Measurements from ENCODE around the gene WFDC6.

The WFDC6 gene

DNA sequence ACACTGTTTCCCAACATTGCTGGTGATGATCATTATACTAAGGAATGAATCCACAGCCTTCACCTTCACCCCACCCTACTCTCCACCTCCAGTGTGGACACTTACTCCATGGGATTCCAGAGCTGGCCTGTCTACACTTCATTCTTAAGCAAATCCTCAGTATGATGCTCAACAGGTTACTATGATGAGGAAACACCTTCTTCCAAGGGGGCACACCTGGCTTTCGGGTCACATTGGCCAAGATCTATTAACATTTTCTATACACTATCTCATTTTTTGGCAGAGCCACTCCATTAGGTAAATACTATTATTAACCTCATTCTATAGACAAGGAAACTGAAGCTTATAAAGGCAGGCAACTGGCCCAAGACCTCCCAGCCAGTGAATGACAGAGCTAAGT lies 15.9 kb upstream of the WFDC6 start:
- H3K9me3 ChIP-seq (ENCODE audit: insufficient read depth, low read depth, low read length) = no peaks in the 10 kb centered on the region
- H3K36me3 ChIP-seq (ENCODE audit: insufficient read depth, low read depth, low read length) = no peaks in the 10 kb centered on the region
- no peaks in the 10 kb centered on the region for H3K4me1 ChIP-seq (ENCODE audit: insufficient read depth, low read length)
- no peaks in the 10 kb centered on the region for H3K27me3 ChIP-seq (ENCODE audit: insufficient read depth, low read length)
- H3K4me3 ChIP-seq (ENCODE audit: low read length) = no peak overlapping the region
- no peak overlapping the region for H3K9ac ChIP-seq (ENCODE audit: low read depth, low read length)
- H3K27ac ChIP-seq (ENCODE audit: low read length) = no peak overlapping the region

DNA sequence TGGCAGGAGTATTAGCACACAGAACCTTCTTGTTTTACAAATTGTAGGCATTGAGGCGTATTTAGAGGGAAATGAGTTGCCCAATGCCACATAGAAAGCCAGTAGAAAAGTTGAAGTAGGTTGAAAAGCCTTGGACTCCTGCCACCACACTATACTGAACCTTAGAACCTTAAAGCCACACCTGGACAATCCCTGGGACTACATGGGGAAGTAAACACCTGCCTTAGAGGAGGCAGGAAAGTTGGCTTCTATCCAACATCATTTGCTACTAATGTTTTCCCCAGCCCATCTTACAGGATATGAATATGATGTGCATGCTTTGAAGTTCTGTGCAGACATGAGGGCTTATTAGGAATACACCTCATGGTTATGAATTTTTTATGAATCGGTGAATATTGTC lies 13.2 kb upstream of the WFDC6 start:
- Histone ChIP-seq H3K9ac (ENCODE audit: low read depth, low read length) (no peak overlapping the region), H3K27me3 (ENCODE audit: insufficient read depth, low read length) (no peaks in the 10 kb centered on the region), H3K36me3 (ENCODE audit: insufficient read depth, low read depth, low read length) (no peaks in the 10 kb centered on the region), H3K4me3 (ENCODE audit: low read length) (no peak overlapping the region), H3K4me1 (ENCODE audit: insufficient read depth, low read length) (no peaks in the 10 kb centered on the region), H3K9me3 (ENCODE audit: insufficient read depth, low read depth, low read length) (no peaks in the 10 kb centered on the region), H3K27ac (ENCODE audit: low read length) (no peak overlapping the region)

DNA sequence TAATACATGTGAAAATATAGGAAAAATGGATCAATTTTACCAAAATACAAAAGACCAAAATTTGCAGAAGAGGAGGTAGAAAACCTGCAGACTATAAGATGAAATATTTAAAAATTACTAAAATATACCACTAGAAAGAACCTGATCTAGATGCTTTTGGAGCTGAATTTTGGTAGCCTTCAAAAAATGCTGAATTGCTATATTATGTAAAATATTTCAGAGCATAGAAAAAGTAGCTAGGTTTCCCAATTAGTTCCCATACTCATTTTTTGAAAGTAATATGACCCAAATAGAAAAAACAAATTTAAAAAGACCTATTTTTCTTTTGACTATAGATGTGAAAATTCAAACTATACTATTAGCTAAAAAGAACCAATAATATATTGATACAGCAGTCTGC lies 11.5 kb upstream of the WFDC6 start:
- Histone ChIP-seq H3K27me3 (ENCODE audit: insufficient read depth, low read length) (no peaks in the 10 kb centered on the region), H3K4me3 (ENCODE audit: low read length) (no peak overlapping the region), H3K9me3 (ENCODE audit: insufficient read depth, low read depth, low read length) (no peaks in the 10 kb centered on the region)

DNA sequence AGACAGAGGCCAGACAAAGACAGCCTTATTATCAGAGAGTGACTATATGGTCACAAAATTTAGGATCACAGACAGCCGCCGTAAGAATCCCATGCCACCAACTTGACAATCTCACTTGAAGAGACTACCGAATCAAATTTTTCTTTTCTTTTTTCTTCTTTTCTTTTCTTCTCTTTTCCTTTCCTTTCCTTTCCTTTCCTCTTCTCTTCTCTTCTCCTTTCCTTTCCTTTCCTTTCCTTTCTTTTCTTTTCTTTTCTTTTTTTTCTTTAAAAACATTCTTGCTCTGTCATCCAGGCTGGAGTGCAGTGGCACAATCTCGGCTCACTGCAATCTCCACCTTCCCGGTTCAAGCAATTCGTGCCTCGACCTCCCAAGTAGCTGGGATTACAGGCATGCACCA lies 9.1 kb upstream of the WFDC6 start:
- Histone ChIP-seq H3K36me3 (ENCODE audit: insufficient read depth, low read depth, low read length) (no peaks in the 10 kb centered on the region), H3K27ac (ENCODE audit: low read length) (no peak overlapping the region), H3K9ac (ENCODE audit: low read depth, low read length) (no peak overlapping the region), H3K4me3 (ENCODE audit: low read length) (no peak overlapping the region), H3K9me3 (ENCODE audit: insufficient read depth, low read depth, low read length) (no peaks in the 10 kb centered on the region), H3K27me3 (ENCODE audit: insufficient read depth, low read length) (no peaks in the 10 kb centered on the region), H3K4me1 (ENCODE audit: insufficient read depth, low read length) (no peaks in the 10 kb centered on the region)

More for the DNA sequence above, 11.5 kb upstream of the WFDC6 start:
- no peaks in the 10 kb centered on the region for H3K36me3 ChIP-seq (ENCODE audit: insufficient read depth, low read depth, low read length)
- H3K4me1 ChIP-seq (ENCODE audit: insufficient read depth, low read length) = no peaks in the 10 kb centered on the region
- no peak overlapping the region for H3K27ac ChIP-seq (ENCODE audit: low read length)
- H3K9ac ChIP-seq (ENCODE audit: low read depth, low read length) = no peak overlapping the region

DNA sequence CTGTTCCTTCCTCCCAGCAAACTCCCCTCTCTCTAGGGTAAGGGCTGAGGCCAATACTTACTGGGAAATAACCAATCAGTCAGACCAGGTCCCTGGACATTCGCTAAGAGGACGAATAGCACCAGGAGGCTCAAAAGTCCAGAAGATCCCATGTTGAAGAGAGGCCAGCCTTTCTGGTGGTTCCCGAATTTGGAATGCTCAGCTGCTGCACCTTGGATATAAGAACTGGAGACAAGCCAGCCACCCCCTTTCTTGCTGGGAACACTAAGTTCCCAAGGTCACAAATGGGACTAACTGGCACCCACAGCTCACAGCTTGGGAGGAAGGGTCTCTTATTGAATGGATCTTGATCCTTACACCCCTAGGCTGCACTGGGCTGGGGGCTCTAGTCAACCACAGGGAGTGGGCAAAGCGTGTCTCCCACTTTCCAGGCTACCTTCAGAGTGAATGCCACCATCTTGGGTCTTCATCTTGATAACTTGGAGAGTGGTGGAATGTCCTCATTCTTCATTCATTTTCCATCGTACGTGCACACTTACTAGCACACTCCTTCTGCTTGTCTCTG lies 8.0 kb upstream of the WFDC6 start, which contains the start of gene EPPIN:
EPPIN (minus strand) TSS at position 196 of the 565 bp plus-strand sequence; CDS start at position 152, 44 bp downstream.
- no peak within 1 kb of the TSS for H3K4me3 ChIP-seq (ENCODE audit: low read length)
- H3K27ac ChIP-seq (ENCODE audit: low read length) = no peak within 1 kb of the TSS
- no peaks in the 10 kb centered on the region for H3K9me3 ChIP-seq (ENCODE audit: insufficient read depth, low read depth, low read length)
- H3K36me3 ChIP-seq (ENCODE audit: insufficient read depth, low read depth, low read length) = no peaks in the 10 kb centered on the region
- H3K4me1 ChIP-seq (ENCODE audit: insufficient read depth, low read length) = no peaks in the 10 kb centered on the region
- H3K9ac ChIP-seq (ENCODE audit: low read depth, low read length) = no peak within 1 kb of the TSS
- no peaks in the 10 kb centered on the region for H3K27me3 ChIP-seq (ENCODE audit: insufficient read depth, low read length)

DNA sequence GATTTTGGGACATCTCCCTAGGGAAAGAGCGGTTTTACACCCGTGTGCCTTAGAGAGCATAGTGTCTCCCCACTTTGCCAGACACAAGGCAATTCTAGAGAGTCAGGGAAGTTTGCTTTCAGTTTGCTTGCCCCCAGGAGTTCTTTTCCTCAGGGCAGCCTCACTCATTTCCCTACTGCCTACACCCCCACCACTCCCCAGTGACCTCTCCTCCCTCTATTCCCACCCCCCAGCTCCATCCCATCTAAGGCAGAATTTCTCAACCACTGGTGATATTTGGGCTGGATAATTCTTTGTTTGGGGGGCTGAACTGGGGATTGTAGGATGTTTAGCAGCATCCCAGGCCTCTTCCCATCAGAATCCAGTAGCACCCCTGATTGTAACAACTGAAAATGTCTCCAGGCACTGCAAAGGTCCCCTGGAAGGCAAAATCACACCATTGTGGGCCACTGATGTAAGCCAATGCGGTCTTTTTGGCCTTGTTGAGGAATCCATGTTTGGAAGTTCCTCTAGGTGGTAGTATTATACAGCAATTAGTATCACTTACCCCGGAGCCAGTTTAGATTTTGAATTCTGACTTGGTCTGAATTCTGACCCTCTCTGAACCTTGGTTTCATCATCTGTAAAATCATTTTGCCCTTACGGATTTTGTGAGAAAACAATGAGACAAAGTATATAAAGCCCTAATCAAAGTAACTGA lies 6.6 kb upstream of the WFDC6 start:
- H3K4me1 ChIP-seq (ENCODE audit: insufficient read depth, low read length) = no peaks in the 10 kb centered on the region
- H3K27ac ChIP-seq (ENCODE audit: low read length) = no peak overlapping the region
- H3K9me3 ChIP-seq (ENCODE audit: insufficient read depth, low read depth, low read length) = no peaks in the 10 kb centered on the region
- no peaks in the 10 kb centered on the region for H3K27me3 ChIP-seq (ENCODE audit: insufficient read depth, low read length)
- peak overlapping the region; percentile 19; the same call in 1 of the 2 replicates for H3K9ac ChIP-seq (ENCODE audit: low read depth, low read length)
- H3K36me3 ChIP-seq (ENCODE audit: insufficient read depth, low read depth, low read length) = no peaks in the 10 kb centered on the region
- no peak overlapping the region for H3K4me3 ChIP-seq (ENCODE audit: low read length)

DNA sequence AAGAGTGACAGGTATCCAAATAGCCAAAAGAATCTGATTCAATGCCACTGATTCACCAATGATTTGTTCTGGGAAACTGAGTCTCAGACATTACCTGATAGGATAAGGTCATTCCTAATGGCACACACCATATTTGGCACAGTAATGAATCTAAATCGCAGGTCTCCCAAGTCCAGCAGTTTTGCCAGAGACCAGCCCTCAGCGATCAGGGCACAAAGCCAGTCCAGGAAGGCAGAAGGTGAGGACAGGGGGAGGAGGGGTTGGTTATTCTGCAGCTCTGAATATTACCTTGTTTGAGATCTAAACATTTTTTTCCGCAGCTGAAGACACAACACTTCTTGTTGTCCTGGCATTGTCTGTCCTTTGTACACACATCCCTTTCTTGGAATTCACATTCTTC lies 6.1 kb upstream of the WFDC6 start:
- Histone ChIP-seq H3K27ac (ENCODE audit: low read length) (no peak overlapping the region), H3K9me3 (ENCODE audit: insufficient read depth, low read depth, low read length) (no peaks in the 10 kb centered on the region), H3K9ac (ENCODE audit: low read depth, low read length) (peak overlapping the region; percentile 19; the same call in 1 of the 2 replicates), H3K4me3 (ENCODE audit: low read length) (no peak overlapping the region), H3K27me3 (ENCODE audit: insufficient read depth, low read length) (no peaks in the 10 kb centered on the region), H3K36me3 (ENCODE audit: insufficient read depth, low read depth, low read length) (no peaks in the 10 kb centered on the region), H3K4me1 (ENCODE audit: insufficient read depth, low read length) (no peaks in the 10 kb centered on the region)

DNA sequence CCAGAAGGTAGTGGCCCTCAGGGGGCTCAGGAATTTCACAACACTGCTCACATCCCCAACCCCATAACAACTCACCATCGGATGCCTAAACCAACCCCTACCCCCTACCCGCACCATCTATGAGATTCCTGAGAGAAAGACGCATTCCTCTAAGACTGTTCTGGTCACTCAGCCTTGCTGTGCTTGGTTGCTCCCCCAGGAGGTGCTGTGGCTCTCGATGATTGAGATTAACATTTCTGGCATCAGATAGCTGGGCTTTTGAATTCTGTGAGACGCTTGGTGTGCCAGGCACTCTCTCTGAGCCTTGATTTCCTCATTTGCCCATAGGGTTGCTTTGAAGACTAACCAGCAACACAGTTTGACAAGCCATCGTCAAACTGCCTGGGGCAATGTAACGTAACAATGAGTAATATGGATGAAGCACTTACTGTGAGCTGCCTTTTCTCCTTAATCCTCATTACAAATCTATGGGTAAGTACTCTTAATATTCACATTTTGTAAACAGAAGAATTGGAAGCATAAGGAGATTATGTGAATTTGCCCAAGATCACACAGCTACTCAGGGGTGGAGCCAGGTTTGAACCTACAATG lies 978 bp downstream of the WFDC6 start:
- Histone ChIP-seq H3K9me3 (ENCODE audit: insufficient read depth, low read depth, low read length) (no peaks in the 10 kb centered on the region), H3K27ac (ENCODE audit: low read length) (no peak overlapping the region), H3K9ac (ENCODE audit: low read depth, low read length) (no peak overlapping the region), H3K4me1 (ENCODE audit: insufficient read depth, low read length) (no peaks in the 10 kb centered on the region), H3K27me3 (ENCODE audit: insufficient read depth, low read length) (no peaks in the 10 kb centered on the region), H3K36me3 (ENCODE audit: insufficient read depth, low read depth, low read length) (no peaks in the 10 kb centered on the region), H3K4me3 (ENCODE audit: low read length) (no peak overlapping the region)

DNA sequence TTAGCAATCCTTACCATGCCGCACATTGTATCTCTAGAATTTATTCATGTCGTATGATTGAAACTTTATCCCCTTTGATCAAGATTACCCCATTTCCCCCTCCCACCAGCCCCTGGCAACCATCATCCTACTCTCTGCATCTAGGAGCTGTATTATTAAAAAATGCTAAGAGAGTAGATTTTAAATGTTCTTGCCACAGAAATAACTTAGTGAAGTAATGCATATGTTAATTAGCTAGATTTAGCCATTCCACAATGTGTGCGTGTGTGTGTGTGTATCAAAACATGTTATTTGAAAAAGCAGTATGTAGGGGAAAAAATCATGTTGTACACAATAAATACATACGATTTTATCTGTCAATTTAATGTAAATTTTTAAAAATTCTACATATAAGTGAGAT lies 12.0 kb downstream of the WFDC6 start:
- H3K9ac ChIP-seq (ENCODE audit: low read depth, low read length) = no peak overlapping the region
- H3K36me3 ChIP-seq (ENCODE audit: insufficient read depth, low read depth, low read length) = no peaks in the 10 kb centered on the region
- H3K9me3 ChIP-seq (ENCODE audit: insufficient read depth, low read depth, low read length) = no peaks in the 10 kb centered on the region
- no peak overlapping the region for H3K27ac ChIP-seq (ENCODE audit: low read length)
- no peaks in the 10 kb centered on the region for H3K4me1 ChIP-seq (ENCODE audit: insufficient read depth, low read length)
- H3K27me3 ChIP-seq (ENCODE audit: insufficient read depth, low read length) = no peaks in the 10 kb centered on the region; the same call in 1 of the 2 replicates
- no peak overlapping the region for H3K4me3 ChIP-seq (ENCODE audit: low read length)

DNA sequence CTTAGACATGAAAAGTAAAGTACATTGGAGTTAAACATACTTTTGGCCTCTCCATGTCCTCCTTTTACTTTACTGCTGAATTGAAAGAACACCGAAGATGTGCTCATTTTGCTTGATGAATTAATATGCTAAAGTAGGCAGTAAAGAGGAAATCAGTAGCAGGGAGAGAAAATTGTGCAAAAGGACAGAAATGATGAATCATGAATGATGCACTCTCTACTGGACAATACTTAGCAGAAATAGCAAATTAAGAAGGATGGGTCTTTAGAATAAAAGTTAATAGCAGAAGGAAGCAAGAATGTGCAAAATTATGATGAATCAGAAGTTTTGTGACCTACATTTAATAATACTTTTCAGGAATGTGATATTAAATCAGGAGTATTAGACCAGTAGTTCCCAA lies 15.5 kb downstream of the WFDC6 start:
- Histone ChIP-seq H3K27me3 (ENCODE audit: insufficient read depth, low read length) (no peaks in the 10 kb centered on the region; the same call in 1 of the 2 replicates), H3K9me3 (ENCODE audit: insufficient read depth, low read depth, low read length) (no peaks in the 10 kb centered on the region), H3K4me1 (ENCODE audit: insufficient read depth, low read length) (no peaks in the 10 kb centered on the region), H3K27ac (ENCODE audit: low read length) (no peak overlapping the region), H3K9ac (ENCODE audit: low read depth, low read length) (no peak overlapping the region), H3K36me3 (ENCODE audit: insufficient read depth, low read depth, low read length) (no peaks in the 10 kb centered on the region), H3K4me3 (ENCODE audit: low read length) (no peak overlapping the region)

DNA sequence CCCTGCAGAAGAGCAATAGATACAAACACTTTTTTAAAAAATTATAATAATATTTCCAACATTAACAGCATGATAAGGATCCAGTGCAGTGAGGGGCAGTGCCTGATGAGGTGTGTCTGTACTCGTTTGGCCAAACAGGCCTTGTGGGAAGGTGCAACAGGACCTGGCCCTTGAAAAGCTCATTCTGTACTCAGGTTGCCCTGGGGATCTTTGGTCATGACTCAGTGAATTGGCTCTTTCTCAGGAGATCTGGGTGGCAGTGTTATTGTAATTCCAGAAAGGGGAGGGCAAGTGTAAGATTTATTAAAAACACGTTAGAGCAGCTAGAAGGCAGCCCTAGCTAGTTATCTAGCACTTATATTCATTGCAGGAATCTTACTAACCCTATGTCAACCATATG lies 21.0 kb downstream of the WFDC6 start:
- Histone ChIP-seq H3K9ac (ENCODE audit: low read depth, low read length) (no peak overlapping the region), H3K27ac (ENCODE audit: low read length) (no peak overlapping the region), H3K4me1 (ENCODE audit: insufficient read depth, low read length) (no peaks in the 10 kb centered on the region), H3K4me3 (ENCODE audit: low read length) (no peak overlapping the region), H3K36me3 (ENCODE audit: insufficient read depth, low read depth, low read length) (no peaks in the 10 kb centered on the region), H3K27me3 (ENCODE audit: insufficient read depth, low read length) (no peaks in the 10 kb centered on the region; the same call in 1 of the 2 replicates), H3K9me3 (ENCODE audit: insufficient read depth, low read depth, low read length) (no peaks in the 10 kb centered on the region)
